WTC11 (cell line): ENCODE measurements around the gene EEF1AKMT1. TPM values are rescaled to one million over a fixed set of nuclear protein-coding genes. Genes with fewer than 3 reads are reported as not detected.

ENCODE experiments used
- ATAC-seq: fragments of 200-7000 bp; cut with Tn5 transposase; 2 replicates; pipeline ENCODE4 v1.10.0; 2021; ENCODE audit warnings: mild to moderate bottlenecking, moderate library complexity
- CTCF ChIA-PET: fragments of 300-600 bp; sonication (Branson Sonifier 250); formaldehyde crosslinking; loops from one replicate; lab custom pipeline; 2021; ENCODE audit warnings: antibody characterized with exemption; lab: Charles Lee
- POLR2A ChIA-PET: fragments of 350-600 bp; sonication (Branson Sonifier 250); formaldehyde crosslinking; loops from one replicate; lab custom pipeline; 2021; ENCODE audit warnings: antibody characterized with exemption; lab: Charles Lee
- DNase-seq: peaks from one replicate; pipeline ENCODE4 v3.0.0; 2021; ENCODE audit warnings: low spot score
- H3K27ac Mint-ChIP-seq: 2 replicates; pipeline ENCODE4 v1.8.0; 2021; ENCODE audit warnings: mixed read lengths
- H3K27me3 Mint-ChIP-seq: 2 replicates; pipeline ENCODE4 v1.8.0; 2021; ENCODE audit warnings: low read depth, mild to moderate bottlenecking, moderate library complexity, mixed read lengths
- H3K36me3 Mint-ChIP-seq: 2 replicates; pipeline ENCODE4 v1.8.0; 2021; ENCODE audit warnings: mixed read lengths
- H3K4me1 Mint-ChIP-seq: 2 replicates; pipeline ENCODE4 v1.8.0; 2022; ENCODE audit warnings: mixed read lengths
- H3K4me3 Mint-ChIP-seq: 2 replicates; pipeline ENCODE4 v1.8.0; 2021; ENCODE audit warnings: mild to moderate bottlenecking, moderate library complexity, mixed read lengths
- H3K9me3 Mint-ChIP-seq: 2 replicates; pipeline ENCODE4 v1.8.0; 2021; ENCODE audit warnings: mixed read lengths
- ARID4B ChIP-seq: sonication (generic); formaldehyde crosslinking; IDR thresholded peaks from 2 replicates; pipeline ENCODE4 v1.8.0; 2023; ENCODE audit warnings: missing genetic modification reagents, mild to moderate bottlenecking, borderline replicate concordance
- CREM ChIP-seq: sonication (generic); formaldehyde crosslinking; IDR thresholded peaks from 2 replicates; pipeline ENCODE4 v1.8.1; 2022; ENCODE audit warnings: mild to moderate bottlenecking, missing genetic modification reagents, moderate library complexity
- CTCF ChIP-seq: fragments of 200-600 bp; IDR thresholded peaks from 2 replicates; pipeline ENCODE4 v1.8.0; 2022; ENCODE audit warnings: antibody characterized with exemption
- ELF4 ChIP-seq: sonication (generic); formaldehyde crosslinking; IDR thresholded peaks from 2 replicates; pipeline ENCODE4 v1.8.1; 2022; ENCODE audit warnings: low read depth, mild to moderate bottlenecking, moderate library complexity, missing genetic modification reagents
- ETV6 ChIP-seq: sonication (generic); formaldehyde crosslinking; IDR thresholded peaks from 2 replicates; pipeline ENCODE4 v1.8.1; 2022; ENCODE audit warnings: mild to moderate bottlenecking, missing genetic modification reagents
- FOXK1 ChIP-seq: sonication (generic); formaldehyde crosslinking; IDR thresholded peaks from 2 replicates; pipeline ENCODE4 v1.8.0; 2022; ENCODE audit warnings: mild to moderate bottlenecking, moderate library complexity, missing genetic modification reagents
- MAX ChIP-seq: sonication (generic); formaldehyde crosslinking; IDR thresholded peaks from 2 replicates; pipeline ENCODE4 v1.8.0; 2022; ENCODE audit warnings: mild to moderate bottlenecking, missing genetic modification reagents
- NFE2L1 ChIP-seq: sonication (generic); formaldehyde crosslinking; IDR thresholded peaks from 2 replicates; pipeline ENCODE4 v1.8.1; 2023; ENCODE audit warnings: missing genetic modification reagents
- NR2C2 ChIP-seq: sonication (generic); formaldehyde crosslinking; IDR thresholded peaks from 2 replicates; pipeline ENCODE4 v1.8.0; 2022; ENCODE audit warnings: mild to moderate bottlenecking, missing genetic modification reagents
- PREB ChIP-seq: sonication (generic); formaldehyde crosslinking; IDR thresholded peaks from 2 replicates; pipeline ENCODE4 v1.8.1; 2022; ENCODE audit warnings: mild to moderate bottlenecking, missing genetic modification reagents, moderate library complexity, borderline replicate concordance
- PRRX2 ChIP-seq: fragments of 250-450 bp; sonication (Bioruptor Pico); IDR thresholded peaks from 2 replicates; pipeline ENCODE4 v1.8.0; 2021; ENCODE audit warnings: mild to moderate bottlenecking
- SOX15 ChIP-seq: fragments of 250-450 bp; sonication (Bioruptor Pico); IDR thresholded peaks from 2 replicates; pipeline ENCODE4 v1.9.0; 2021; ENCODE audit warnings: mild to moderate bottlenecking
- ZNF232 ChIP-seq: sonication (generic); formaldehyde crosslinking; IDR thresholded peaks from 2 replicates; pipeline ENCODE4 v1.8.0; 2022; ENCODE audit warnings: mild to moderate bottlenecking, missing genetic modification reagents
- ZNF317 ChIP-seq: sonication (generic); formaldehyde crosslinking; IDR thresholded peaks from 2 replicates; pipeline ENCODE4 v1.8.1; 2023; ENCODE audit warnings: low read depth, mild to moderate bottlenecking, moderate library complexity, missing genetic modification reagents, borderline replicate concordance
- ZNF396 ChIP-seq: fragments of 250-450 bp; sonication (Bioruptor Pico); IDR thresholded peaks from 2 replicates; pipeline ENCODE4 v1.8.0; 2021; ENCODE audit warnings: mild to moderate bottlenecking, moderate library complexity, borderline replicate concordance
- ZNF423 ChIP-seq: fragments of 250-450 bp; sonication (Bioruptor Pico); IDR thresholded peaks from 2 replicates; pipeline ENCODE4 v2.1.2; 2022; ENCODE audit warnings: mild to moderate bottlenecking, moderate library complexity
- total RNA-seq: library from RNA; stranded (reverse); gene quantifications from 3 replicates; pipeline ENCODE4 v1.2.3, GENCODE V29; 2021
- TF ChIP-seq, protein P1 (sequence below): sonication (generic); formaldehyde crosslinking; IDR thresholded peaks from 2 replicates; pipeline ENCODE4 v1.8.0; 2023; ENCODE audit warnings: missing genetic modification reagents
- TF ChIP-seq, protein P2 (sequence below): fragments of 250-450 bp; sonication (Bioruptor Pico); IDR thresholded peaks from 2 replicates; pipeline ENCODE4 v1.9.0; 2021; ENCODE audit warnings: mild to moderate bottlenecking
- TF ChIP-seq, protein P3 (sequence below): fragments of 250-450 bp; sonication (Bioruptor Pico); IDR thresholded peaks from 2 replicates; pipeline ENCODE4 v1.9.0; 2021; ENCODE audit warnings: mild to moderate bottlenecking

EEF1AKMT1 gene
- total RNA-seq, 1 experiment from 2014 or later, result 2.6 TPM

- H3K4me1 Mint-ChIP-seq, result no peaks in the 10 kb centered on the region
- DNase-seq (no peak), ATAC-seq (no peak)
- H3K36me3 Mint-ChIP-seq, result peaks cover 15% of the 10 kb centered on the region
- no peaks in the 10 kb centered on the region for H3K27me3 Mint-ChIP-seq
- H3K27ac Mint-ChIP-seq, result no peak overlapping the region
- CTCF ChIA-PET, result no interaction called here
- no peak overlapping the region for H3K4me3 Mint-ChIP-seq
- no peak for TF ChIP-seq PREB (CRISPR knock-in tag)
- no peak for TF ChIP-seq ETV6 (CRISPR knock-in tag)
- TF ChIP-seq SOX15 (CRISPR knock-in tag), result no peak
- no peak for TF ChIP-seq CTCF
- no peak for TF ChIP-seq MAX
- TF ChIP-seq FOXK1 (CRISPR knock-in tag), result no peak
- no peak for TF ChIP-seq ARID4B
- no peak for TF ChIP-seq ZNF317 (CRISPR knock-in tag)
- no peak for TF ChIP-seq ZNF423 (CRISPR knock-in tag)
- POLR2A ChIA-PET, result no interaction called here
- H3K9me3 Mint-ChIP-seq, result peaks cover 26% of the 10 kb centered on the region
These were observed 33.7 kb downstream of the EEF1AKMT1 start for GRCh38 chr13:20740021-20740420.

- CTCF ChIA-PET, result no interaction called here
- TF ChIP-seq CREM (CRISPR knock-in tag), result no peak
- TF ChIP-seq, protein P1, sequence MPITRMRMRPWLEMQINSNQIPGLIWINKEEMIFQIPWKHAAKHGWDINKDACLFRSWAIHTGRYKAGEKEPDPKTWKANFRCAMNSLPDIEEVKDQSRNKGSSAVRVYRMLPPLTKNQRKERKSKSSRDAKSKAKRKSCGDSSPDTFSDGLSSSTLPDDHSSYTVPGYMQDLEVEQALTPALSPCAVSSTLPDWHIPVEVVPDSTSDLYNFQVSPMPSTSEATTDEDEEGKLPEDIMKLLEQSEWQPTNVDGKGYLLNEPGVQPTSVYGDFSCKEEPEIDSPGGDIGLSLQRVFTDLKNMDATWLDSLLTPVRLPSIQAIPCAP (CRISPR knock-in tag), result no peak
- TF ChIP-seq, protein P2, sequence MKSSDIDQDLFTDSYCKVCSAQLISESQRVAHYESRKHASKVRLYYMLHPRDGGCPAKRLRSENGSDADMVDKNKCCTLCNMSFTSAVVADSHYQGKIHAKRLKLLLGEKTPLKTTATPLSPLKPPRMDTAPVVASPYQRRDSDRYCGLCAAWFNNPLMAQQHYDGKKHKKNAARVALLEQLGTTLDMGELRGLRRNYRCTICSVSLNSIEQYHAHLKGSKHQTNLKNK (CRISPR knock-in tag), result no peak
- no peak for TF ChIP-seq ZNF396 (CRISPR knock-in tag)
- TF ChIP-seq ELF4 (CRISPR knock-in tag), result no peak
- no peak for TF ChIP-seq ZNF232 (CRISPR knock-in tag)
- TF ChIP-seq NFE2L1, result no peak
- TF ChIP-seq, protein P3, sequence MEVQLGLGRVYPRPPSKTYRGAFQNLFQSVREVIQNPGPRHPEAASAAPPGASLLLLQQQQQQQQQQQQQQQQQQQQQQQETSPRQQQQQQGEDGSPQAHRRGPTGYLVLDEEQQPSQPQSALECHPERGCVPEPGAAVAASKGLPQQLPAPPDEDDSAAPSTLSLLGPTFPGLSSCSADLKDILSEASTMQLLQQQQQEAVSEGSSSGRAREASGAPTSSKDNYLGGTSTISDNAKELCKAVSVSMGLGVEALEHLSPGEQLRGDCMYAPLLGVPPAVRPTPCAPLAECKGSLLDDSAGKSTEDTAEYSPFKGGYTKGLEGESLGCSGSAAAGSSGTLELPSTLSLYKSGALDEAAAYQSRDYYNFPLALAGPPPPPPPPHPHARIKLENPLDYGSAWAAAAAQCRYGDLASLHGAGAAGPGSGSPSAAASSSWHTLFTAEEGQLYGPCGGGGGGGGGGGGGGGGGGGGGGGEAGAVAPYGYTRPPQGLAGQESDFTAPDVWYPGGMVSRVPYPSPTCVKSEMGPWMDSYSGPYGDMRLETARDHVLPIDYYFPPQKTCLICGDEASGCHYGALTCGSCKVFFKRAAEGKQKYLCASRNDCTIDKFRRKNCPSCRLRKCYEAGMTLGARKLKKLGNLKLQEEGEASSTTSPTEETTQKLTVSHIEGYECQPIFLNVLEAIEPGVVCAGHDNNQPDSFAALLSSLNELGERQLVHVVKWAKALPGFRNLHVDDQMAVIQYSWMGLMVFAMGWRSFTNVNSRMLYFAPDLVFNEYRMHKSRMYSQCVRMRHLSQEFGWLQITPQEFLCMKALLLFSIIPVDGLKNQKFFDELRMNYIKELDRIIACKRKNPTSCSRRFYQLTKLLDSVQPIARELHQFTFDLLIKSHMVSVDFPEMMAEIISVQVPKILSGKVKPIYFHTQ, result no peak
- no peak for TF ChIP-seq NR2C2 (CRISPR knock-in tag)
- TF ChIP-seq FOXK1 (CRISPR knock-in tag), result no peak
- no peak for TF ChIP-seq PRRX2 (CRISPR knock-in tag)
- no peak for TF ChIP-seq ARID4B
These were observed 35.1 kb downstream of the EEF1AKMT1 start for GRCh38 chr13:20738616-20739015.

More at GRCh38 chr13:20738616-20739015, 35.1 kb downstream of the EEF1AKMT1 start:
- Mint-ChIP-seq H3K27me3 (no peaks in the 10 kb centered on the region), H3K9me3 (peaks cover 18% of the 10 kb centered on the region), H3K4me1 (no peaks in the 10 kb centered on the region), H3K27ac (no peak overlapping the region), H3K4me3 (no peak overlapping the region), H3K36me3 (peaks cover 15% of the 10 kb centered on the region)
- DNase-seq (no peak), ATAC-seq (no peak)
- POLR2A ChIA-PET, result no interaction called here
